ELF-1 (cell line): ENCODE results near the gene BEAN1.

Experiments
- DNase-seq: peaks from one replicate; pipeline ENCODE4 v3.0.0-alpha.2; 2016; ENCODE audit warnings: low read depth, low spot score

The BEAN1 gene

DNA sequence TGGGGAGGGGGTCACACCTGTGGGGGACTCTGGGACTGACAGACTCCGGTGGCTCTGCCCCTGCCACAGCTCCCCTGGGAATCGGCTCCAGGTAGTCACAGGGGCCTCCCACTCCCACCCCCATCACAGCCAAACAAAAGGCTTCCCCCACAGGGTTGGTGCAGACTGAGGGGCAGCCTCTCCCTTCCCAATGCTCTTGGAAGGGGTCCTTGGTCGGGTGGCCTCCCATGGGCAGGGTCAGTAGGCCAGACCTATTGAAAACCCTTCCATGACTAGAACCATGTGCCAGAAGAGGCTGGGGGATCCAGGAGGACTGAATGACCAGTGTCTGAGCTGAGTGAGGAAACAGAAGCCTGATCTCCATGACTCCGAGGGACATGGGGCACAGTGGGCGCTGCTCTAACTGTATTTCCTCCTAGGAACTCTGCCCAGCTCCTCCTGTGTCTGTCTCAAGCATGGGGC lies 94.2 kb downstream of the BEAN1 start:
- DNase-seq: no peak

DNA sequence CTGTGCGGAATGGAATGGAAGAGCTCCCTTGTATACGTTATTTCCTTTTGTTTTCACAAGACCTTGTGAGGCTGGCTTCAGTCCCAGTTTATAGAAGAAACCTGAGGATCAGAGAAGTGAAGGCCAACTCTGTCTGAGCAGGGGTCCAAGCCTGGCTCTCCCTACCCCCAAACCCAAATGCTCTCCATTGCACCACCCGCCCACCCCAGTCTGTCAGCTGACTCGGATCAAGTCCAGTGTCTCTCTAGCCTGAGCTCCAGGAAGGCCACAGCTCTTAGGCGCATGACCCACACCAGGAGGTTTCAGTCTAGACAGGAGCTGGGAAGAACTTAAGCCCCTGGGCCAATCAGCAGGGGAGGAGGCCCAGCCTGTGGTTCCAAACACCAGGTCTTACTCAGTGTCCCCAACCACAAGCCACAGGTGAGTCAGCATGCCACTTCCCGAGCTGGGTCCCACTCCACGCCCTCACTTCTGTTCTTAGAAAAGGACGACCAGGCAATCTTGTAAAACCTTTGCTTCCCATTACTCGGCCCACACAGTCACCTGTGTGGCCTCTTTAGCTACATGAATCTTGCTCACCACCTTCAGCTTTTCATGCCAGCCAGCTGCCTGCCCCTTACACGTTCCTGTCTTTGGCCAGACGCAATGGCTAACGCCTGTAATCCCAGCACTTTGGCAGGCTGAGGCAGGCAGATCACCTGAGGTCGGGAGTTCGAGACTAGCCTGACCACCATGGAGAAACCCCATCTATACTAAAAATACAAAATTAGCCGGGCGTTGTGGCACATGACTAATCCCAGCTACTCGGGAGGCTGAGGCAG lies 95.1 kb downstream of the BEAN1 start:
- DNase-seq: no peak

DNA sequence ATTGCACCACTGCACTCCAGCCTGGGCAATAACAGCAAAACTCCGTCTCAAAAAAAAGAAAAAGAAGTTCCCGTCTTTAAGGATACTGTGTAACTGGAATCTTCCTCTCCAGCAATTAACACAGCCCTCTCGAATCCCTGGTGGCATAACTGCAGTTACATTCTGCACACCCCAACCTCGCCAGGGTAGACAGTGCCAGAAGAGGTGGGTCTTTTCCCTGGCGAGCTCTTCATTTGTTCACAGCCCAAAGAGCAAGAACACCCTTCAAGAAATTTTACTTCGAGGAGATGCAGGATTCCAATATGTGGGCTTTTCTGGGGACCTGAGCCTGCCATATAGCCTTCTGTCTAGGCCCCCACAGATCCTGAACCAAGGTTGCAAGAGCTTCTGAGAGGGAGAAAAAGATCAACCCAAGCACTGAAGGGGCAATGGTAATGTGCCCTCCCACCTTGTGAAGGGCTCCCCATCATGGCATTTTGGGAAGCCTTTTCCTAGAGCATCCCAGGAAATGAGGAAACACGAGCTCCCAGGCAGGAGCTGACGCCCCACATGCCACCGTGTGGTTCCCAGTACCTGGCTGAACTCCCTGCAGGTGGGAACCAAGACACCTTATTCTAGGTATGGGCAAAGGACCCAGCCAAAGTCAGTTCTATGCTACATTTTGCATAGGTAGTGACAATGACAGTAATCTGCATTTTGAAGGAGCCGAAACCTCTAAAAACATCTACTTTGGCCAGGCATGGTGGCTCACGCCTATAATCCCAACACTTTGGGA lies 95.9 kb downstream of the BEAN1 start:
- no peak for DNase-seq

- DNase-seq: no peak
These were observed 96.8 kb downstream of the BEAN1 start for GRCh38 chr16:66523861-66524354.

GRCh38 chr16:66524601-66525164 lies 97.6 kb downstream of the BEAN1 start:
- DNase-seq: no peak

- no peak for DNase-seq
These were observed 98.5 kb downstream of the BEAN1 start for GRCh38 chr16:66525396-66526180.

GRCh38 chr16:66528294-66528693 lies 101.2 kb downstream of the BEAN1 start:
- DNase-seq: no peak

DNA sequence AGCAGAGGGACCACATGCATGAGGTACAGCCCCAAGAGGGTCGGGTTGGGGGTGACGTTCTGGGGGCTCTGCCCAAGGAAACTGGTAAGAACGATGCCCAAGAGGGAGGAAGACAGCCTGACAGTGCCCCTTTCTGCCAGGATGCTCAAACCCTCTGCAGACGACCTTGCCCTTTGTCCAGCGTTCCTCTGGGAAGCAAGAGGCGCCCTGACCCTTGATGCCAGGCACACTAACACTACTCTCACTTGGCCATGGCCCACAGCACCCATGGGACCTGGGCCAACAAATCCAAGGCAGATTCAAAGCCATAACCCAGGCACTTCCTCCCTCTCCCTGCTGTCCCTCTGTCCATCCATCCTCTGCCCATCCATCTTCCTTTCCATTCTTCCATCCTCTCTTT lies 102.4 kb downstream of the BEAN1 start:
- DNase-seq: no peak
